Measurements from ENCODE around the gene PRKAG1.

GRCh38 chr12:49033611-49034285 lies 15.2 kb upstream of the PRKAG1 start:
- no peak for TF ChIP-seq CTCF (IDR thresholded peaks at IDR 0.05; ENCODE audit: low read length)
- no peak for TF ChIP-seq EZH2 (IDR thresholded peaks at IDR 0.05; ENCODE audit: borderline replicate concordance, low read length)
